Body of pancreas (tissue), 4 donors: ENCODE data around the gene C1QTNF5.

ENCODE experiments used
- CTCF ChIP-seq, 7 experiments: fragments of 450-650 bp in 4 of 7; fragments of 200-600 bp in 3 of 7; sonication (generic) in 3 of 7; IDR thresholded peaks; one replicate each; pipeline ENCODE4 v1.5.1; 2016 to 2019; ENCODE audit warnings: antibody characterized with exemption in 7 of 7
- POLR2A ChIP-seq, 3 donors: fragments of 450-650 bp; IDR thresholded peaks; one replicate each; pipeline ENCODE4 v1.6.1; 2016; ENCODE audit warnings: antibody characterized with exemption in 3 of 3, mild to moderate bottlenecking in 2 of 3

GRCh38 chr11:119293461-119293860, 47.2 kb downstream of the C1QTNF5 start:
- TF ChIP-seq CTCF (IDR thresholded peaks at IDR 0.05): no peak
- TF ChIP-seq POLR2A (IDR thresholded peaks at IDR 0.05): no peak
